H1 (cell line): ENCODE measurements around the gene RNF20. TPM values are rescaled to one million over a fixed set of nuclear protein-coding genes. Genes with fewer than 3 reads are reported as not detected.

ENCODE experiments used
- CTCF ChIA-PET: fragments of 300-600 bp; sonication (Branson Sonifier 250); formaldehyde crosslinking; loops from one replicate; lab custom pipeline; 2021; ENCODE audit not compliant: partially characterized antibody; lab: Charles Lee
- POLR2A ChIA-PET: fragments of 300-600 bp; sonication (Branson Sonifier 250); formaldehyde crosslinking; loops from one replicate; lab custom pipeline; 2021; ENCODE audit warnings: inconsistent platforms; ENCODE audit not compliant: partially characterized antibody; lab: Charles Lee
- DNase-seq, 2 experiments: peaks; one replicate each; pipeline versions ENCODE4 v3.0.0 to v3.0.0-alpha.2; 2010 to 2022; ENCODE audit warnings: low spot score in 2 of 2, low read depth in 1 of 2, mixed read lengths in 1 of 2
- FAIRE-seq: peaks from 2 replicates; lab custom pipeline; 2011; peaks lifted over from hg19 to GRCh38; lab: Jason Lieb, UNC
- H2AFZ ChIP-seq: 2 replicates; pipeline ENCODE4 v1.8.1; 2012; ENCODE audit warnings: low read length, inconsistent platforms
- H2AK5ac ChIP-seq: 2 replicates; pipeline ENCODE4 v1.6.1; 2013; ENCODE audit warnings: low read depth, low read length
- H2BK120ac ChIP-seq: replicated peaks from 2 replicates; pipeline ENCODE3; 2013; ENCODE audit warnings: low read depth, low read length, inconsistent platforms
- H2BK12ac ChIP-seq: 2 replicates; pipeline ENCODE4 v1.6.1; 2013; ENCODE audit warnings: low read depth, low read length
- H2BK15ac ChIP-seq: 2 replicates; pipeline ENCODE4 v1.6.1; 2013; ENCODE audit warnings: low read length
- H2BK20ac ChIP-seq: 2 replicates; pipeline ENCODE4 v1.6.1; 2013; ENCODE audit warnings: low read length
- H2BK5ac ChIP-seq: 2 replicates; pipeline ENCODE4 v1.6.1; 2013; ENCODE audit warnings: low read depth, low read length
- H3K14ac ChIP-seq: 2 replicates; pipeline ENCODE4 v1.6.1; 2013; ENCODE audit warnings: inconsistent platforms; ENCODE audit not compliant: insufficient read length
- H3K18ac ChIP-seq: 2 replicates; pipeline ENCODE4 v1.6.1; 2013; ENCODE audit warnings: low read length; ENCODE audit errors: extremely low read depth
- H3K23ac ChIP-seq: 2 replicates; pipeline ENCODE4 v1.6.1; 2013; ENCODE audit warnings: inconsistent platforms; ENCODE audit not compliant: insufficient read length
- H3K23me2 ChIP-seq: 2 replicates; pipeline ENCODE4 v1.6.1; 2013; ENCODE audit warnings: low read depth, low read length
- H3K27ac ChIP-seq: 2 replicates; pipeline ENCODE4 v1.6.1; 2011; ENCODE audit warnings: low read depth, low read length, inconsistent platforms
- H3K27me3 ChIP-seq, 4 experiments: replicated peaks in 1 of 4; 1 replicate in 1 of 4; 2 replicates in 3 of 4; pipeline versions ENCODE4 v1.6.1 to v1.8.1; 2011 to 2013; ENCODE audit warnings: low read length in 3 of 4, mild to moderate bottlenecking in 3 of 4, inconsistent platforms in 2 of 4, mixed read lengths in 2 of 4, moderate library complexity in 1 of 4; ENCODE audit not compliant: control insufficient read depth in 3 of 4, insufficient read depth in 3 of 4; ENCODE audit errors: extremely low read depth in 1 of 4
- H3K36me3 ChIP-seq, 4 experiments: 2 replicates each; pipeline versions ENCODE4 v1.6.1 to v1.8.1; 2011 to 2013; ENCODE audit warnings: mild to moderate bottlenecking in 4 of 4, low read length in 3 of 4, moderate library complexity in 2 of 4, control low read depth in 1 of 4, inconsistent platforms in 1 of 4; ENCODE audit not compliant: insufficient read depth in 4 of 4, control insufficient read depth in 2 of 4
- H3K4ac ChIP-seq: replicated peaks from 2 replicates; pipeline ENCODE3; 2013; ENCODE audit warnings: low read length, low read depth, mixed read lengths, inconsistent platforms; ENCODE audit not compliant: insufficient read length
- H3K4me1 ChIP-seq, 4 experiments: replicated peaks in 1 of 4; 1 replicate in 1 of 4; 2 replicates in 3 of 4; pipeline versions ENCODE4 v1.6.1 to v1.8.1; 2011 to 2013; ENCODE audit warnings: low read length in 3 of 4, inconsistent platforms in 2 of 4, mixed read lengths in 1 of 4; ENCODE audit not compliant: insufficient read depth in 4 of 4, control insufficient read depth in 3 of 4
- H3K4me2 ChIP-seq, 2 experiments: 2 replicates each; pipeline versions ENCODE4 v1.6.1 to v1.8.1; 2011 to 2013; ENCODE audit warnings: low read depth in 2 of 2, low read length in 2 of 2, control low read depth in 1 of 2, inconsistent platforms in 1 of 2, mild to moderate bottlenecking in 1 of 2; ENCODE audit not compliant: insufficient read depth in 1 of 2
- H3K4me3 ChIP-seq, 4 experiments: fragments of 200-600, 300-600 bp in 1 of 4; sonication (generic), shearing (Covaris generic), sonication (Bioruptor Twin) in 1 of 4; 2 replicates each; pipeline versions ENCODE4 v1.5.1 to v1.8.1; 2011 to 2016; ENCODE audit warnings: low read length in 4 of 4, low read depth in 3 of 4, control low read depth in 2 of 4, inconsistent platforms in 2 of 4, mild to moderate bottlenecking in 2 of 4, mixed read lengths in 1 of 4, moderate library complexity in 1 of 4; ENCODE audit not compliant: insufficient read depth in 2 of 4; ENCODE audit errors: extremely low read depth in 1 of 4
- H3K56ac ChIP-seq: replicated peaks from 2 replicates; pipeline ENCODE3; 2013; ENCODE audit warnings: low read depth, mild to moderate bottlenecking, mixed read lengths, low read length, inconsistent platforms; ENCODE audit not compliant: insufficient read length
- H3K79me1 ChIP-seq: 2 replicates; pipeline ENCODE4 v1.6.1; 2013; ENCODE audit warnings: low read depth, low read length, control low read depth
- H3K79me2 ChIP-seq, 2 experiments: 2 replicates each; pipeline versions ENCODE4 v1.6.1 to v1.8.1; 2012 to 2013; ENCODE audit warnings: low read length in 2 of 2, mild to moderate bottlenecking in 2 of 2, inconsistent platforms in 1 of 2; ENCODE audit not compliant: insufficient read depth in 2 of 2, control insufficient read depth in 1 of 2
- H3K9ac ChIP-seq, 4 experiments: replicated peaks in 1 of 4; 1 replicate in 1 of 4; 2 replicates in 3 of 4; pipeline versions ENCODE4 v1.6.1 to v1.8.1; 2011 to 2013; ENCODE audit warnings: low read depth in 3 of 4, low read length in 3 of 4, control low read depth in 2 of 4, mild to moderate bottlenecking in 2 of 4, moderate library complexity in 2 of 4, inconsistent platforms in 1 of 4; ENCODE audit errors: extremely low read depth in 1 of 4
- H3K9me3 ChIP-seq, 2 experiments: 2 replicates each; pipeline versions ENCODE4 v1.6.1 to v1.8.1; 2012 to 2013; ENCODE audit warnings: mild to moderate bottlenecking in 2 of 2, moderate library complexity in 2 of 2, control low read depth in 1 of 2, inconsistent platforms in 1 of 2, low read depth in 1 of 2, low read length in 1 of 2, mixed read lengths in 1 of 2; ENCODE audit not compliant: insufficient read depth in 2 of 2
- H4K20me1 ChIP-seq, 2 experiments: replicated peaks in 1 of 2; 2 replicates each; pipeline versions ENCODE3 to v1.8.1; 2011 to 2013; ENCODE audit warnings: inconsistent platforms in 2 of 2, low read length in 2 of 2, mild to moderate bottlenecking in 1 of 2; ENCODE audit not compliant: insufficient read depth in 2 of 2, control insufficient read depth in 1 of 2
- H4K5ac ChIP-seq: 2 replicates; pipeline ENCODE4 v1.6.1; 2013; ENCODE audit warnings: low read length, low read depth, mixed read lengths, inconsistent platforms; ENCODE audit not compliant: insufficient read length
- H4K8ac ChIP-seq: 2 replicates; pipeline ENCODE4 v1.8.0; 2013; ENCODE audit warnings: mild to moderate bottlenecking, moderate library complexity, low read length, inconsistent platforms; ENCODE audit not compliant: insufficient read depth; ENCODE audit errors: extremely low read depth
- H4K91ac ChIP-seq: replicated peaks from 2 replicates; pipeline ENCODE3; 2013; ENCODE audit warnings: low read length, mixed read lengths, inconsistent platforms; ENCODE audit not compliant: insufficient read length
- CBX8 ChIP-seq: fragments of 300-800, 300-1000 bp; sonication (generic); IDR thresholded peaks from 2 replicates; pipeline ENCODE4 v1.7.1; 2016; ENCODE audit warnings: low read depth, low read length, borderline replicate concordance
- CTBP2 ChIP-seq: IDR thresholded peaks from 2 replicates; pipeline ENCODE4 v1.7.0; 2011; ENCODE audit warnings: borderline replicate concordance, mild to moderate bottlenecking, moderate library complexity, mixed read lengths, low read length; ENCODE audit not compliant: insufficient read depth, insufficient read length
- EP300 ChIP-seq, 2 experiments: IDR thresholded peaks; 1 replicate in 1 of 2; 2 replicates in 1 of 2; pipeline ENCODE4 v1.6.1; 2011 to 2012; ENCODE audit warnings: low read depth in 2 of 2, low read length in 2 of 2, mild to moderate bottlenecking in 2 of 2, borderline replicate concordance in 1 of 2, inconsistent platforms in 1 of 2, moderate library complexity in 1 of 2
- JUN ChIP-seq: IDR thresholded peaks from 2 replicates; pipeline ENCODE4 v1.6.1; 2011; ENCODE audit warnings: low read depth, mild to moderate bottlenecking, improper control_type of control experiment, low read length
- NRF1 ChIP-seq: IDR thresholded peaks from 2 replicates; pipeline ENCODE4 v1.6.1; 2011; ENCODE audit warnings: mild to moderate bottlenecking, low read depth, low read length, improper control_type of control experiment
- PHF8 ChIP-seq: fragments of 200-600 bp; sonication (generic); conservative IDR thresholded peaks from 2 replicates; pipeline ENCODE4 v1.7.1; 2012; ENCODE audit warnings: low read depth, mild to moderate bottlenecking, inconsistent platforms, low read length, moderate library complexity
- RAD21 ChIP-seq, 2 experiments: IDR thresholded peaks in 1 of 2; conservative IDR thresholded peaks in 1 of 2; 2 replicates each; pipeline ENCODE4 v1.6.1; 2011; ENCODE audit warnings: low read depth in 2 of 2, low read length in 2 of 2, improper control_type of control experiment in 1 of 2, inconsistent platforms in 1 of 2, mild to moderate bottlenecking in 1 of 2, moderate library complexity in 1 of 2
- RXRA ChIP-seq: IDR thresholded peaks from 2 replicates; pipeline ENCODE4 v1.6.1; 2011; ENCODE audit warnings: low read depth, mild to moderate bottlenecking, low read length, moderate library complexity; ENCODE audit not compliant: insufficient read depth
- SAP30 ChIP-seq: fragments of 300-600 bp; sonication (generic); IDR thresholded peaks from 2 replicates; pipeline ENCODE4 v1.7.1; 2012; ENCODE audit warnings: low read length, moderate library complexity, mild to moderate bottlenecking, inconsistent platforms; ENCODE audit not compliant: insufficient read depth, insufficient replicate concordance
- TAF1 ChIP-seq: IDR thresholded peaks from 2 replicates; pipeline ENCODE4 v1.6.1; 2011; ENCODE audit warnings: mild to moderate bottlenecking, low read depth, low read length
- TCF12 ChIP-seq: IDR thresholded peaks from 2 replicates; pipeline ENCODE4 v1.6.1; 2011; ENCODE audit warnings: low read depth, mild to moderate bottlenecking, low read length
- TEAD4 ChIP-seq: IDR thresholded peaks from 2 replicates; pipeline ENCODE4 v1.6.1; 2012; ENCODE audit warnings: low read depth, low read length, inconsistent platforms, mixed read lengths
- WGBS, 2 experiments: shearing (Covaris generic) in 1 of 2; methylation state at CpG; one replicate each; pipeline versions ENCODE4 v1.1.6 to v1.1.7; 2013 to 2015; ENCODE audit warnings: low lambda C conversion rate in 2 of 2, mixed read lengths in 2 of 2, inconsistent platforms in 1 of 2, low coverage in 1 of 2, missing lambda C conversion rate in 1 of 2; ENCODE audit not compliant: insufficient replicate concordance in 2 of 2, insufficient coverage in 1 of 2, insufficient read length in 1 of 2; ENCODE audit errors: extremely low coverage in 1 of 2, missing lambda C conversion rate in 1 of 2; 5-methylcytosine and 5-hydroxymethylcytosine counted together
- polyA plus RNA-seq, 7 experiments: library from polyadenylated mRNA; depleted of rRNA in 3 of 7; stranded (reverse) in 5 of 7; unstranded in 2 of 7; fragments of >200 nt in 5 of 7; fragments of 200-250 nt in 2 of 7; gene quantifications; 1 replicate in 5 of 7; 2 replicates in 1 of 7; 4 replicates in 1 of 7; pipeline versions ENCODE4 v1.2.1 to v1.2.3, GENCODE V29; 2011 to 2013; ENCODE audit warnings: missing spikeins in 2 of 7, mixed read lengths in 2 of 7
- total RNA-seq: library from RNA; stranded (reverse); fragmentation: NEBNext Ultra II Directional; extraction: Animal tissue kit (Norgen Biotek cat#: 25700); gene quantifications from 2 replicates; pipeline ENCODE4 v1.2.1, GENCODE V29; 2021

RNF20 gene
- total and polyA plus RNA-seq, 2 of the 8 experiments (the other 6 are each of a cell fraction or from before 2014, with no cell fraction given) = 9.4 to 65.2 TPM

GRCh38 chr9:101569741-101570501 lies 36.3 kb downstream of the RNF20 start:
- Histone ChIP-seq H3K23ac (no peak overlapping the region), H2BK5ac (no peak overlapping the region), H3K4me2 (no peak overlapping the region), H3K23me2 (no peaks in the 10 kb centered on the region), H3K4me3 (no peak overlapping the region), H2BK120ac (no peak overlapping the region), H3K79me2 (no peaks in the 10 kb centered on the region), H4K8ac (no peak overlapping the region), H3K4ac (no peak overlapping the region), H3K79me1 (no peaks in the 10 kb centered on the region), H3K27me3 (no peaks in the 10 kb centered on the region), H4K5ac (no peak overlapping the region), H3K18ac (no peak overlapping the region), H3K56ac (no peak overlapping the region), H2AK5ac (no peak overlapping the region), H3K9me3 (no peaks in the 10 kb centered on the region), H2BK20ac (no peak overlapping the region), H4K20me1 (no peaks in the 10 kb centered on the region), H3K9ac (no peak overlapping the region), H3K27ac (no peak overlapping the region), H2AFZ (no peak overlapping the region), H2BK15ac (no peak overlapping the region), H4K91ac (no peak overlapping the region), H3K4me1 (peaks cover 0 to 16% (median 4%) of the 10 kb centered on the region in 4 experiments; a peak in 3 of 7 replicates), H3K14ac (no peak overlapping the region), H2BK12ac (no peak overlapping the region), H3K36me3 (peaks cover 0 to 15% (median 10%) of the 10 kb centered on the region in 4 experiments; a peak in 4 of 8 replicates)
- FAIRE-seq (no peak), DNase-seq (no peak)
- CTCF ChIA-PET = no interaction called here
- POLR2A ChIA-PET = no interaction called here
- 86% methylated on average over 5 of the region's 5 CpGs; no CpG with 5 or more reads in 1 of the 2 experiments for WGBS, 2 experiments
- no peak for TF ChIP-seq CTBP2
- no peak for TF ChIP-seq SAP30
- no peak for TF ChIP-seq TCF12
- TF ChIP-seq PHF8 = no peak
- no peak for TF ChIP-seq JUN
- no peak for TF ChIP-seq EP300 (IDR thresholded peaks at IDR 0.05; ENCODE audit: borderline replicate concordance in 1 of 2, low read depth in 2 of 2, low read length in 2 of 2)
- no peak for TF ChIP-seq NRF1
- no peak for TF ChIP-seq RXRA
- TF ChIP-seq CBX8 = no peak
- TF ChIP-seq TAF1 = no peak
- TF ChIP-seq RAD21 (IDR thresholded peaks at IDR 0.05 in 1 of 2, conservative IDR thresholded peaks at IDR 0.05 in 1 of 2; ENCODE audit: low read depth in 2 of 2, low read length in 2 of 2) = no peak
- TF ChIP-seq TEAD4 = no peak
